SU-DHL-6 (cell line): ENCODE measurements around the gene ANKS1B.

Experiments
- H2AFZ ChIP-seq: fragments of 200-600 bp; sonication (generic); 2 replicates; pipeline ENCODE4 v1.6.1; 2014; ENCODE audit warnings: low read depth, mild to moderate bottlenecking, moderate library complexity, mixed read lengths, antibody characterized with exemption, low read length; ENCODE audit not compliant: severe bottlenecking
- H3F3A ChIP-seq: fragments of 200-600 bp; shearing (Covaris generic); 2 replicates; pipeline ENCODE4 v1.6.0; 2016; ENCODE audit warnings: antibody characterized with exemption, mild to moderate bottlenecking; ENCODE audit not compliant: insufficient read depth
- H3K27ac ChIP-seq: fragments of 200-600 bp; sonication (generic); 2 replicates; pipeline ENCODE4 v1.5.1; 2016; ENCODE audit warnings: low read depth, mild to moderate bottlenecking, low read length, moderate library complexity, mixed read lengths
- H3K27me3 ChIP-seq: fragments of 200-600 bp; sonication (generic), shearing (Covaris generic); 2 replicates; pipeline ENCODE4 v1.6.0; 2014; ENCODE audit warnings: mild to moderate bottlenecking, low read length
- H3K36me3 ChIP-seq: fragments of 200-600 bp; sonication (generic); 2 replicates; pipeline ENCODE4 v1.6.1; 2014; ENCODE audit warnings: mild to moderate bottlenecking, low read length, mixed read lengths
- H3K4me2 ChIP-seq: fragments of 300-600, 200-600 bp; shearing (Covaris generic), sonication (generic); 2 replicates; pipeline ENCODE4 v1.6.0; 2014; ENCODE audit warnings: low read length, low read depth, mild to moderate bottlenecking; ENCODE audit not compliant: poor library complexity, severe bottlenecking
- H3K4me3 ChIP-seq: fragments of 200-600 bp; sonication (generic); 2 replicates; pipeline ENCODE4 v1.5.1; 2014; ENCODE audit warnings: antibody characterized with exemption, low read length, mild to moderate bottlenecking, mixed read lengths; ENCODE audit not compliant: insufficient read depth, poor library complexity, severe bottlenecking
- H3K79me2 ChIP-seq: fragments of 200-600 bp; sonication (generic); 2 replicates; pipeline ENCODE4 v1.6.1; 2014; ENCODE audit warnings: mild to moderate bottlenecking, low read length, moderate library complexity; ENCODE audit not compliant: insufficient read depth
- H3K9ac ChIP-seq: fragments of 200-600 bp; sonication (generic); 2 replicates; pipeline ENCODE4 v1.7.0; 2014; ENCODE audit warnings: mild to moderate bottlenecking, low read length
- H3K9me2 ChIP-seq: fragments of 200-600 bp; sonication (generic); replicated peaks from 2 replicates; pipeline ENCODE4 v1.6.1; 2014; ENCODE audit warnings: low read length; ENCODE audit not compliant: insufficient read depth
- H3K9me3 ChIP-seq: fragments of 200-600 bp; sonication (generic); 2 replicates; pipeline ENCODE4 v1.6.1; 2014; ENCODE audit warnings: low read length, mixed read lengths; ENCODE audit not compliant: insufficient read depth
- H4K20me1 ChIP-seq: fragments of 200-600 bp; sonication (generic); 2 replicates; pipeline ENCODE4 v1.6.1; 2014; ENCODE audit warnings: low read depth, mild to moderate bottlenecking, antibody characterized with exemption, low read length, moderate library complexity, mixed read lengths
- CTCF ChIP-seq: fragments of 200-600 bp; sonication (generic); IDR thresholded peaks from one replicate; pipeline ENCODE4 v1.5.1; 2017; ENCODE audit warnings: antibody characterized with exemption, mild to moderate bottlenecking, low read length, moderate library complexity; ENCODE audit not compliant: insufficient read depth, poor library complexity, severe bottlenecking
- EZH2phosphoT487 ChIP-seq: fragments of 200-600 bp; sonication (generic), shearing (Covaris generic); conservative IDR thresholded peaks from 2 replicates; pipeline ENCODE4 v1.6.1; 2018; ENCODE audit warnings: mild to moderate bottlenecking, antibody characterized with exemption, low read length, moderate library complexity, mixed read lengths

The ANKS1B gene

DNA sequence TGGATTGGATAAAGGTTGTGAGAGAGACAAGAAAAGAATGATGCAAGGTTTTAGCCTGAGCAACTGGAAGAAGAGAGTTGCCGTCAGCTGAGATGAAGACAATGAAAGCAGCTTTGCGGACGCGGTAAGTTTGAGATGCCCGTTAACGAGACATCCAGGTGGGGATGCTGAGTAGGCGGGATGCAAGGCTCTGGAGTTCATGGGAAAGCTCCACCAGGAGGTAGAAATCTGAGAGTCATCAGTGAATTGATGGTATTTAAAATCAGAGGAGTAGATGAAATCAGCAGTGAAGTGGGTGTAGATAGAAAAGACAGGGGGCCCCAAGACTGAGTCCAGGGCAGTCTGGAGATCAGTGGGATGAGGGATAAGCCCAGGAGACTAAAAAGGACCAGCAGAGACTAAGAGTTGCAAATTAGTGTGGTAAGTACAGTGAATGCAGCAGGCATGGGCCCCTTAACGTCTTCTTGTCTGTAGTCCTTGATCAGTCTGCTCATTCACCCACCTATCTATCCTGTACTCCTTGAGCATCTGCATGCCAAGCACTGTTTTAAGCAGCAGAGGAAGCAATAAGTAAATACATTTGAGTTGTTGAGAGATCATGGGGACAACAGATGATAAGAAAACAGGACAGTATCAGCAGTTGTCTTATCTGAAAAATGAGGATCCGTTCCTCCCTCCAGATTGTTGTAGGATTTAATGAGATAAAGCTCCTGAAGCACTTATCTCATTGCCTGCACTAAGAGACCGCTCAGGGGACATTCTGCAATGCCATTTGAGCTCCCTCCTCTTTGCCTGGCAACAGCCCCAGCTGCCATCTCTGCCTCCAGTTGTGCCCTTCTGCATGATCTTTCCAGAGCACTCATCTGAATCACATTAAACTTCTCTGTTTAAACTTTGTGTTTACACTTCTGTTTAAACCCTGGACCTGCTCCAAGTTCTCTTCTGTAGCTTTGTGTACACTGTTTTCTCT, 1248.1 kb downstream of the ANKS1B start:
- Histone ChIP-seq H4K20me1 (no peaks in the 10 kb centered on the region), H3K4me3 (no peak overlapping the region), H3K9ac (no peak overlapping the region), H3K79me2 (no peaks in the 10 kb centered on the region), H3K9me3 (no peaks in the 10 kb centered on the region), H3K9me2 (no peaks in the 10 kb centered on the region), H3K27me3 (no peaks in the 10 kb centered on the region), H3K4me2 (no peak overlapping the region), H2AFZ (no peak overlapping the region), H3K36me3 (0 out of 2 replicates have a peak, but pooled peaks cover 3% of the 10 kb centered on the region), H3K27ac (no peak overlapping the region), H3F3A (no peaks in the 10 kb centered on the region)
- TF ChIP-seq EZH2phosphoT487 (no peak), CTCF (no peak)

GRCh38 chr12:98735821-98736220, 1248.9 kb downstream of the ANKS1B start:
- H2AFZ ChIP-seq: no peak overlapping the region
- H3K4me3 ChIP-seq: no peak overlapping the region
- H3K9me3 ChIP-seq: no peaks in the 10 kb centered on the region
- H3K9ac ChIP-seq: no peak overlapping the region
- TF ChIP-seq CTCF (no peak), EZH2phosphoT487 (no peak)
- no peaks in the 10 kb centered on the region for H3K27me3 ChIP-seq
- no peak overlapping the region for H3K27ac ChIP-seq
- 0 out of 2 replicates have a peak, but pooled peaks cover 6% of the 10 kb centered on the region for H3K36me3 ChIP-seq
- H4K20me1 ChIP-seq: no peaks in the 10 kb centered on the region; the same call in 1 of the 2 replicates
- H3K9me2 ChIP-seq: no peaks in the 10 kb centered on the region
- no peaks in the 10 kb centered on the region for H3F3A ChIP-seq
- H3K4me2 ChIP-seq: no peak overlapping the region
- H3K79me2 ChIP-seq: no peaks in the 10 kb centered on the region

GRCh38 chr12:98733667-98734350, 1250.9 kb downstream of the ANKS1B start:
- Histone ChIP-seq H3K9me3 (no peaks in the 10 kb centered on the region), H3K9me2 (no peaks in the 10 kb centered on the region), H3K9ac (no peak overlapping the region), H2AFZ (no peak overlapping the region), H3K4me3 (no peak overlapping the region), H4K20me1 (no peaks in the 10 kb centered on the region; the same call in 1 of the 2 replicates), H3F3A (no peaks in the 10 kb centered on the region), H3K4me2 (no peak overlapping the region), H3K27ac (no peak overlapping the region), H3K79me2 (no peaks in the 10 kb centered on the region), H3K36me3 (0 out of 2 replicates have a peak, but pooled peaks cover 6% of the 10 kb centered on the region), H3K27me3 (no peaks in the 10 kb centered on the region)
- TF ChIP-seq CTCF (no peak), EZH2phosphoT487 (no peak)
